SK-N-SH (cell line): ENCODE data around the gene ADAMTS2.

Source experiments
- CHD2 ChIP-seq: fragments of 150-350 bp; IDR thresholded peaks from 2 replicates; pipeline ENCODE4 v1.6.1; 2018; ENCODE audit warnings: low read length; ENCODE audit not compliant: partially characterized antibody
- CTCF ChIP-seq: fragments of 200-600 bp; sonication (generic); IDR thresholded peaks from 2 replicates; pipeline ENCODE4 v1.6.1; 2017; ENCODE audit warnings: antibody characterized with exemption, mild to moderate bottlenecking, moderate library complexity
- EP300 ChIP-seq, 2 experiments: IDR thresholded peaks; 2 replicates each; pipeline versions ENCODE4 v1.4.0 to v1.6.1; 2012; ENCODE audit warnings: borderline replicate concordance in 1 of 2, low read depth in 1 of 2, low read length in 1 of 2
- GABPA ChIP-seq: IDR thresholded peaks from 2 replicates; pipeline ENCODE4 v1.4.0; 2012; ENCODE audit warnings: low read depth, mild to moderate bottlenecking
- JUND ChIP-seq: IDR thresholded peaks from 2 replicates; pipeline ENCODE4 v1.4.0; 2012
- MXI1 ChIP-seq: IDR thresholded peaks from 2 replicates; pipeline ENCODE4 v1.6.1; 2012; ENCODE audit warnings: mild to moderate bottlenecking, low read depth, low read length, improper control_type of control experiment
- RAD21 ChIP-seq: IDR thresholded peaks from 2 replicates; pipeline ENCODE4 v1.6.1; 2012; ENCODE audit warnings: mild to moderate bottlenecking, low read length
- RFX5 ChIP-seq: IDR thresholded peaks from 2 replicates; pipeline ENCODE4 v1.6.1; 2012; ENCODE audit warnings: mild to moderate bottlenecking, improper control_type of control experiment, low read length
- SMC3 ChIP-seq: IDR thresholded peaks from 2 replicates; pipeline ENCODE4 v1.6.1; 2012; ENCODE audit warnings: low read depth, low read length, improper control_type of control experiment
- YY1 ChIP-seq: IDR thresholded peaks from 2 replicates; pipeline ENCODE4 v1.4.0; 2012; ENCODE audit warnings: low read depth, mild to moderate bottlenecking

- TF ChIP-seq YY1 (no peak), CTCF (no peak), GABPA (no peak), MXI1 (no peak), RAD21 (no peak), SMC3 (no peak), RFX5 (no peak), JUND (no peak), CHD2 (no peak), EP300 (IDR thresholded peaks at IDR 0.05; ENCODE audit: borderline replicate concordance in 1 of 2, low read depth in 1 of 2, low read length in 1 of 2) (no peak)
Measured at GRCh38 chr5:179311581-179311980, 33.7 kb downstream of the ADAMTS2 start.
